ENCODE results near the gene ME1. TPM values are rescaled to one million over a fixed set of nuclear protein-coding genes. Genes with fewer than 3 reads are reported as not detected.
"Not testable (repeated sequence)": the region's sequence is repeated elsewhere in the genome, so short reads cannot be mapped to it uniquely, and the experiment has no call there.

ME1 gene
- total RNA-seq, 1 donor = 1.3 TPM

DNA sequence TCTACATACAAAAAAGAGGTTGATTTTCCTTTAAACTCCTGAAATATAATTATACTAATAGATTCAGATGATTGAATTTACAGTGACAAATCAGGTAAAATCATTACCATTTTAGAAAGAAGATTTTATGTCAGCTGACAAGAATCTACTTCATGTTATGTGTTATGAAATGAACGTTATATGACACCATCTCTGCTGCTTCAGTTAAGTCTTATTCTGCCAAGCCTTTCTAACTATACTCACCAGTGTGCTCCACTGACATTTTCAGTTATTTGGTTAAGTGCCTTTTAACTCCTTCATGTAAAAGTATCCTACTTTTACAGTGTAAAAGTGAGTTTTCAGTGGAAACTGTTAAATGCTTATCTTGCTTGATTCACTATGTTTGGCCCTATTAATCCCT lies 157.3 kb downstream of the ME1 start:
- Histone ChIP-seq H3K27me3 (ENCODE audit: insufficient read depth, low read length) (peaks cover 2% of the 10 kb centered on the region), H3K9me3 (ENCODE audit: low read depth, low read length) (no peaks in the 10 kb centered on the region), H3K4me3 (ENCODE audit: low read length) (no peak overlapping the region), H3K4me1 (ENCODE audit: insufficient read depth, low read length) (no peaks in the 10 kb centered on the region)

DNA sequence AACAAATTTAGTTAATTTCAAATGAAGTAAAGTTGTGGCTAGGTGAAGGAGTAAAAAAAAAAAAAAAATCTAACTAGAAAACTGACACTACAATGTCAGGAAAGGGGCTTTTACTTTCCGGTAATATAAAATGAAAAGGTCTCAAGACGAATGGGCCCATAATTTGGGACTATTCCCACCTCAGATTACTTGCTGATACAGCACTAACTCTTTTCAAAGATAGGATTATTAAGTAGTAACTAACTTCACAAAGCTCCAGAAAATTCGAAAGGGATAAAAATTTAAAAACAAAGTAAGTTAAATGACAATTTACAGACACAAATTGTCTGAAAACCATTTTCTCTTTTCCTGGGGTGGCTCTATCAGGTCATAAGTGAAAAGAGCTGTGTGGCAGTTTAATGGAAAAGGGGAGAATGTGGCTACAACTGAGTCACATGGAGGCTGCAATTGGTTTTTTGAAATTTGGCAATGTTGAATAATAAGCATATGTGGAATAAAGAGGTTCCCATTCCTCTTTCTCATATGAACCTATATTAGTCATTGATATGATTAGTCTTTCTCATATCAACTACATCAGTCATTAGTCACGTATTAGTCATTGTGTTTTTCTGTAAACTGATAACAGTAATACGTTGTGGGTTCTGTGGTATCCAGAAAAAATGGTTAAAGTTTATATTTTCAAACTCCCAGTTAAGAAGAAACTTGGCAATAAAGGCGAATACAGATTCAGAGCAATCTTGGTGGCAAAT lies 159.7 kb downstream of the ME1 start:
- H3K27me3 ChIP-seq (ENCODE audit: insufficient read depth, low read length) = peaks cover under 1% of the 10 kb centered on the region
- no peaks in the 10 kb centered on the region for H3K9me3 ChIP-seq (ENCODE audit: low read depth, low read length)
- no peaks in the 10 kb centered on the region for H3K4me1 ChIP-seq (ENCODE audit: insufficient read depth, low read length)
- no peak overlapping the region for H3K4me3 ChIP-seq (ENCODE audit: low read length)

DNA sequence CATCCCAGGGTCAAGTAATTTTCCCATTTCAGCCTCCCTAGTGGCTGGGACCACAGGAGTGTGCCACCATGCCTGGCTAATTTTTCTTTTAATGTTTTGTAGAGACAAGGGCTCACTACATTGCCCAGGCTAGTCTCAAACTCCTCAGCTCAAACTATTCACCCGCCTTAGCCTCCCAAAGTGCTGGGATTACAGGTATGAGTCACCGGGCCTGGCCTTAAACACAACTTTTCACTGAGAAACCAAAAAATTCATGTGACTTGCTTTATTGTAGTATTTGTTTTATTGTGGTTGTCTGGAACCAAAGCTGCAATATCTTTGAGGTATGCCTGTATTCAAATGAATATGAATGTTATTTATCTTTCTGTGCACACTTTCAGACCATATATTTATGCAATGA lies 165.5 kb downstream of the ME1 start:
- H3K4me3 ChIP-seq (ENCODE audit: low read length) = no peak overlapping the region

GRCh38 chr6:83260577-83260976 lies 170.3 kb downstream of the ME1 start:
- H3K4me3 ChIP-seq (ENCODE audit: low read length) = no peak overlapping the region
- H3K27me3 ChIP-seq (ENCODE audit: insufficient read depth, low read length) = no peaks in the 10 kb centered on the region
- no peaks in the 10 kb centered on the region for H3K4me1 ChIP-seq (ENCODE audit: insufficient read depth, low read length)
- H3K9me3 ChIP-seq (ENCODE audit: low read depth, low read length) = no peaks in the 10 kb centered on the region

More for the DNA sequence above, 165.5 kb downstream of the ME1 start:
- Histone ChIP-seq H3K9me3 (ENCODE audit: low read depth, low read length) (no peaks in the 10 kb centered on the region), H3K27me3 (ENCODE audit: insufficient read depth, low read length) (no peaks in the 10 kb centered on the region), H3K4me1 (ENCODE audit: insufficient read depth, low read length) (no peaks in the 10 kb centered on the region)

- H3K9me3 ChIP-seq (ENCODE audit: low read depth, low read length) = no peaks in the 10 kb centered on the region
- H3K4me1 ChIP-seq (ENCODE audit: insufficient read depth, low read length) = no peaks in the 10 kb centered on the region
- no peak overlapping the region for H3K4me3 ChIP-seq (ENCODE audit: low read length)
- peaks cover 5% of the 10 kb centered on the region for H3K27me3 ChIP-seq (ENCODE audit: insufficient read depth, low read length)
Observed at GRCh38 chr6:83258517-83258916, 172.3 kb downstream of the ME1 start.

GRCh38 chr6:83257791-83258190 lies 173.1 kb downstream of the ME1 start:
- Histone ChIP-seq H3K9me3 (ENCODE audit: low read depth, low read length) (no peaks in the 10 kb centered on the region), H3K4me1 (ENCODE audit: insufficient read depth, low read length) (no peaks in the 10 kb centered on the region), H3K4me3 (ENCODE audit: low read length) (no peak overlapping the region), H3K27me3 (ENCODE audit: insufficient read depth, low read length) (peaks cover 5% of the 10 kb centered on the region)

DNA sequence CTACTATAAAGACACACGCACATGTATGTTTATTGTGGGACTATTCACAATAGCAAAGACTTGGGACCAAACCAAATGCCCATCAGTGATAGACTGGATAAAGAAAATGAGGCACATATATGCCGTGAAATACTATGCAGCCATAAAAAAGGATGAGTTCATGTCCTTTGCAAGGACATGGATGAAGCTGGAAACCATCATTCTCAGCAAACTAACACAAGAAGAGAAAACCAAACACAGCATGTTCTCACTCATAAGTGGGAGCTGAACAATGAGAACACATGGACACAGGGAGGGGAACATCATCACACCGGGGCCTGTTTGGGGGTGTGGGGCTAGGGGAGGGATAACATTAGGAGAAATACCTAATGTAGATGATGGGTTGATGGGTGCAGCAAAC lies 174.1 kb downstream of the ME1 start:
- H3K9me3 ChIP-seq (ENCODE audit: low read depth, low read length); H3K27me3 ChIP-seq (ENCODE audit: insufficient read depth, low read length); H3K4me3 ChIP-seq (ENCODE audit: low read length); H3K4me1 ChIP-seq (ENCODE audit: insufficient read depth, low read length): not testable (repeated sequence)

DNA sequence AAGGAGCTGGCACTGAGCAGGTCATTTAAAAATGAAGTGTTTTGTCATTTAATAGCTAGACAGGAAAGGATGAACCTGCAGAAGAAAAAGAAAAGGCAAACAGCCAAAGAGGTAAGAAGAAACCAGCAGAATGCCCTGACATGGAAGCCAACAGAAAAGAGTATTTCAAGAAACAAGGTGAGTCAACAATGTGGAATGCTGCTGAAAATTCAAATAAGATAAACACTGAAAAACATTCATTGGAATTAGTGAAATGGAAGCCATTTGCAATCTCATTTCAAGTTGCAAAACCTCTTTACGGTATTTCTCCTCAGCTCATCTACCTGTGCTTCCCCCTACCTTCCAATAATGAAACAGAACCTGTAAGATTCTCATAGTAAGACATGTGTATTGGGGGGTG lies 178.1 kb downstream of the ME1 start:
- no peaks in the 10 kb centered on the region for H3K9me3 ChIP-seq (ENCODE audit: low read depth, low read length)
- no peak overlapping the region for H3K4me3 ChIP-seq (ENCODE audit: low read length)
- H3K27me3 ChIP-seq (ENCODE audit: insufficient read depth, low read length) = peaks cover 5% of the 10 kb centered on the region
- H3K4me1 ChIP-seq (ENCODE audit: insufficient read depth, low read length) = no peaks in the 10 kb centered on the region

GRCh38 chr6:83250235-83250634 lies 180.6 kb downstream of the ME1 start:
- Histone ChIP-seq H3K4me3 (ENCODE audit: low read length) (no peak overlapping the region), H3K27me3 (ENCODE audit: insufficient read depth, low read length) (peaks cover 5% of the 10 kb centered on the region), H3K4me1 (ENCODE audit: insufficient read depth, low read length) (no peaks in the 10 kb centered on the region), H3K9me3 (ENCODE audit: low read depth, low read length) (no peaks in the 10 kb centered on the region)

- no peaks in the 10 kb centered on the region for H3K4me1 ChIP-seq (ENCODE audit: insufficient read depth, low read length)
- no peaks in the 10 kb centered on the region for H3K9me3 ChIP-seq (ENCODE audit: low read depth, low read length)
- no peaks in the 10 kb centered on the region for H3K27me3 ChIP-seq (ENCODE audit: insufficient read depth, low read length)
- no peak overlapping the region for H3K4me3 ChIP-seq (ENCODE audit: low read length)
Observed at GRCh38 chr6:83247471-83247870, 183.4 kb downstream of the ME1 start.

DNA sequence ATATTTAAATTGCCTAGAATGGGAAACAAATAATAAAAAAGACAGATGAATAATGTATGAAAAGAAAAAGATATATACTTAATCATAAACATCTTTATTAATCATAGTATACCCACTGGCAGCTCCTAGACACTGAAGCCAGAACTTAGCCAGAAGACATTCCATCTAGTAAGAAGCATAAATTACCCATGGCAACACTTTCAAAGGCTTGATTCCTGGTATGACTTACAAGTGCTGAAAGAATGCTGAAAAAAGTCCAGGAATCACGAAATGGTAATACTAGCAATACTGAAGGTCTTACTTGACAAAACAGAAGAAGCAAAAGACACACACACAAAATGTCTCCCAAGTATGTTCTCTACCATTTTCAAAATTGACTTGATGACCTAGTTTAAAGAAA lies 199.7 kb downstream of the ME1 start:
- H3K9me3 ChIP-seq (ENCODE audit: low read depth, low read length) = no peaks in the 10 kb centered on the region
- H3K4me1 ChIP-seq (ENCODE audit: insufficient read depth, low read length) = no peaks in the 10 kb centered on the region
- H3K4me3 ChIP-seq (ENCODE audit: low read length) = no peak overlapping the region
- H3K27me3 ChIP-seq (ENCODE audit: insufficient read depth, low read length) = peaks cover 9% of the 10 kb centered on the region

DNA sequence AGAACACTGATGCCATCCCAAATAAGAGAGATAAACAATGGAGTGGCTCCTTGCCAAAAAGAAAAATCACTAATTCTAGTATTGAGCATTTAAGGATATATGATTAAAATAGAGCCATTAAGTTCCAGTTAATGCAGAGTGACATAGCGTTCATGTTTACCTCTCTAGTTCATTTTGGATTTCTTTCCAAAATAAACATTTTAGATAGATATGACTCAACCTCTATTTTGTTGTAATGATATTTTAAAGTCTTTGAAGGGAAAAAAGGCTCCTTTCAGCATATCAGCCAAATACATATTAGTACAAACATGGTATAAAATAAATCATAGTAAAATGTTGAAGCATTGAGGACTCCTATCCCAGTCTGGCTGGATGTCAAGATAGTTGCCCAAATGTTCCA lies 204.3 kb downstream of the ME1 start:
- H3K4me3 ChIP-seq (ENCODE audit: low read length) = no peak overlapping the region
- no peaks in the 10 kb centered on the region for H3K9me3 ChIP-seq (ENCODE audit: low read depth, low read length)
- no peaks in the 10 kb centered on the region for H3K27me3 ChIP-seq (ENCODE audit: insufficient read depth, low read length)
- H3K4me1 ChIP-seq (ENCODE audit: insufficient read depth, low read length) = no peaks in the 10 kb centered on the region

GRCh38 chr6:83221889-83222479 lies 208.9 kb downstream of the ME1 start:
- no peaks in the 10 kb centered on the region for H3K27me3 ChIP-seq (ENCODE audit: insufficient read depth, low read length)
- H3K9me3 ChIP-seq (ENCODE audit: low read depth, low read length) = no peaks in the 10 kb centered on the region
- no peak overlapping the region for H3K4me3 ChIP-seq (ENCODE audit: low read length)
- no peaks in the 10 kb centered on the region for H3K4me1 ChIP-seq (ENCODE audit: insufficient read depth, low read length)

DNA sequence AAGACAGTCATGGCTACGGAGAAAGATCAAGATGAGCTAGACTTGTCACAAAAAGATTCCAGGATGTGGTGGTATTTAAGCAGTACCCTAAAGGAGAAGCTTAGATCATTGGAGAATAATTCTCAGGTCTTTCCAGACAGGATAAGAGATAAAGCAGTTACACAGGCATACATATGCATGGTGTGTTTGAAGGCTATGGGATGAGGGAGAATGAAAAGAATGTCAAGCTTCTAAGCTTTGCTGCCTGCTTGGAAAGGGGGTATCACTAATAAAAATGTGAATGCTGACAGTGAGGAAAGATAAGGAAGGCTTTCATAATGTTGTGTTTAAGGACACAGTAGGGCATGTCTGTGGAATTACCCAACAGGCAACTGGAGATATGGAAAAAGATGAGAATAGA lies 209.6 kb downstream of the ME1 start:
- Histone ChIP-seq H3K4me1 (ENCODE audit: insufficient read depth, low read length) (no peaks in the 10 kb centered on the region), H3K4me3 (ENCODE audit: low read length) (no peak overlapping the region), H3K27me3 (ENCODE audit: insufficient read depth, low read length) (no peaks in the 10 kb centered on the region), H3K9me3 (ENCODE audit: low read depth, low read length) (no peaks in the 10 kb centered on the region)

DNA sequence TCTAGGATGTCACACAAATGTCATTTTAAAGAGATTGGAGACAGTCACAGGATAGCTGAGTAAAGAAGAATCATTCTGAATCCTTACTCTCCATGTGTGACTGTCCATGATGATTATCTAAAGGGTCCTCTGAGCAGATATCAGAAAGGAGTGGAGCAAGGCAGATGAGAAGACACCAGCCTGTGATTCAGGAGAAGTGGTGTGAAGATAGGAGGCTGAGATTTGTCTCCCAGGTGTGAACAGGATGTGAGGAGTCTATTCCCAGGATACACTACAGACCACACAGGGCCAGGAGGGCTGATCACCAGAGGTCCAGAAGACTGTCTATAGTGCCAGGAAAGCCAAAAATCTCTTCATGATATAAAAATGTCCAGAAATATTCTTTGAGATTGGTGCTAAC lies 210.7 kb downstream of the ME1 start:
- H3K9me3 ChIP-seq (ENCODE audit: low read depth, low read length) = no peaks in the 10 kb centered on the region
- H3K4me1 ChIP-seq (ENCODE audit: insufficient read depth, low read length) = no peaks in the 10 kb centered on the region
- no peak overlapping the region for H3K4me3 ChIP-seq (ENCODE audit: low read length)
- no peaks in the 10 kb centered on the region for H3K27me3 ChIP-seq (ENCODE audit: insufficient read depth, low read length)

DNA sequence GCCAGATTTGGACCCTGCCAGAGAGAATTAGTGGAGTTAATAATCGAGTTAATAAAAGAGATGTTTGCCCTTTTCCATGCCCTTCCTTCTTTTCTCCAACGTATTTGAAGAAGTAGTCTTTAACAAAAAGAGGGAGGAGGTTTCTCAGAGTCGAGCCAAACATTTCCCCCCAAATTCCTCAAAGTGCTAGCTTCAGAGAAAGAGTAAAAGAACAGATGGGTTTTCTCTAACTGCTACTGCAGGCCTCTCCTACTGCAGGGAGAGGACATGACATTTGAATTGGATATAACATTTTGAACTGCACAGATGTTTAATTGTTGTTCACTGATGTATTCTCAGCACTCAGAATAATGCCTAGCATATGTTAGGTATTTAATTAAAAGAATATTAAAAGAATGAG lies 212.2 kb downstream of the ME1 start:
- no peaks in the 10 kb centered on the region for H3K9me3 ChIP-seq (ENCODE audit: low read depth, low read length)
- no peaks in the 10 kb centered on the region for H3K27me3 ChIP-seq (ENCODE audit: insufficient read depth, low read length)
- no peak overlapping the region for H3K4me3 ChIP-seq (ENCODE audit: low read length)
- H3K4me1 ChIP-seq (ENCODE audit: insufficient read depth, low read length) = no peaks in the 10 kb centered on the region

All from mononuclear cell (primary cell).